Activated CD4-positive, CD25-positive, alpha-beta regulatory T cell (primary cell): ENCODE results near the gene MCHR2.
"Not testable (repeated sequence)": the region's sequence is repeated elsewhere in the genome, so short reads cannot be mapped to it uniquely, and the experiment has no call there.

Source experiments
- DNase-seq, 4 experiments: peaks; one replicate each; lab custom pipeline; 2025; lab: John Stamatoyannopoulos, UW

The MCHR2 gene

GRCh38 chr6:99993533-99994251 is at the start of gene MCHR2:
Gene MCHR2, minus strand, starts transcription at chr6:99994223. Its CDS starts 38,076 bp downstream, at chr6:99956147.
- no peak for DNase-seq

GRCh38 chr6:100038546-100038945 is 44.5 kb upstream of the MCHR2 start:
- not testable (repeated sequence) for DNase-seq

GRCh38 chr6:100035873-100036653 is 42.0 kb upstream of the MCHR2 start:
- DNase-seq = no peak

- no peak for DNase-seq
Measured at GRCh38 chr6:100023798-100024197, 29.8 kb upstream of the MCHR2 start.

GRCh38 chr6:100022847-100023246 is 28.8 kb upstream of the MCHR2 start:
- no peak for DNase-seq

GRCh38 chr6:100008857-100009256 is 14.8 kb upstream of the MCHR2 start:
- DNase-seq = no peak

- peak in 2 of 4 experiments; percentile 1 to 15 for DNase-seq
Measured at GRCh38 chr6:100001915-100002388, 7.9 kb upstream of the MCHR2 start.

GRCh38 chr6:99997141-99997540 is 3.1 kb upstream of the MCHR2 start:
- no peak for DNase-seq

- no peak for DNase-seq
Measured at GRCh38 chr6:99995916-99996315, 1.9 kb upstream of the MCHR2 start.

- no peak for DNase-seq
Measured at GRCh38 chr6:99993146-99993532, 884 bp downstream of the MCHR2 start.

GRCh38 chr6:99991955-99992354 is 2.1 kb downstream of the MCHR2 start:
- no peak for DNase-seq

- no peak for DNase-seq
Measured at GRCh38 chr6:99980741-99981140, 13.3 kb downstream of the MCHR2 start.

GRCh38 chr6:99979953-99980352 is 14.1 kb downstream of the MCHR2 start:
- DNase-seq = no peak

GRCh38 chr6:99967052-99967451 is 27.0 kb downstream of the MCHR2 start:
- no peak for DNase-seq

- DNase-seq = no peak
Measured at GRCh38 chr6:99960027-99960426, 34.0 kb downstream of the MCHR2 start.

- no peak for DNase-seq
Measured at GRCh38 chr6:99951016-99951805, 42.8 kb downstream of the MCHR2 start.

GRCh38 chr6:99946005-99946404 is 48.0 kb downstream of the MCHR2 start:
- no peak for DNase-seq

GRCh38 chr6:99943846-99944245 is 50.2 kb downstream of the MCHR2 start:
- no peak for DNase-seq

- DNase-seq = no peak
Measured at GRCh38 chr6:99940582-99940981, 53.4 kb downstream of the MCHR2 start.

GRCh38 chr6:99933129-99933528 is 60.9 kb downstream of the MCHR2 start:
- no peak for DNase-seq

- no peak for DNase-seq
Measured at GRCh38 chr6:99912657-99913056, 81.4 kb downstream of the MCHR2 start.
